Measurements from ENCODE around the gene MAST3. TPM values are rescaled to one million over a fixed set of nuclear protein-coding genes. Genes with fewer than 3 reads are reported as not detected.

Gene MAST3
- total and polyA plus RNA-seq, 2 of the 13 experiments (the other 11 are each of a cell fraction or from before 2014, with no cell fraction given), result 4.1 to 4.6 TPM

- TF ChIP-seq THYN1 (CRISPR knock-in tag; IDR thresholded peaks at IDR 0.05; ENCODE audit: borderline replicate concordance, low read depth) (no peak), HMG20A (CRISPR knock-in tag; IDR thresholded peaks at IDR 0.05; ENCODE audit: borderline replicate concordance) (peak; percentile 62; the same call in 1 of the 2 replicates), GLMP (CRISPR knock-in tag; IDR thresholded peaks at IDR 0.05; ENCODE audit: borderline replicate concordance) (no peak), HNRNPL (IDR thresholded peaks at IDR 0.05; ENCODE audit: low read depth, low read length) (no peak), TRIM24 (CRISPR knock-in tag; IDR thresholded peaks at IDR 0.05) (no peak), RORA (CRISPR knock-in tag; IDR thresholded peaks at IDR 0.05) (no peak), FOXO4 (CRISPR knock-in tag; conservative IDR thresholded peaks at IDR 0.05) (no peak), ZNF20 (CRISPR knock-in tag; IDR thresholded peaks at IDR 0.05) (no peak), ZNF207 (IDR thresholded peaks at IDR 0.05; ENCODE audit: borderline replicate concordance) (no peak), ZSCAN25 (CRISPR knock-in tag; IDR thresholded peaks at IDR 0.05) (peak; percentile 42; the same call in 1 of the 2 replicates), KAT8 (CRISPR knock-in tag; IDR thresholded peaks at IDR 0.05) (peak; percentile 78), PLRG1 (conservative IDR thresholded peaks at IDR 0.05) (no peak), ZSCAN31 (CRISPR knock-in tag; IDR thresholded peaks at IDR 0.05; ENCODE audit: low read depth) (peak; percentile 67; the same call in 1 of the 2 replicates), ZMAT3 (CRISPR knock-in tag; conservative IDR thresholded peaks at IDR 0.05) (0 out of 2 replicates have a peak, but pooled peaks have one; percentile 65), ZBTB37 (CRISPR knock-in tag; IDR thresholded peaks at IDR 0.05) (no peak), GATAD1 (CRISPR knock-in tag; IDR thresholded peaks at IDR 0.05) (no peak), ZNF354B (CRISPR knock-in tag; IDR thresholded peaks at IDR 0.05) (no peak), ZNF672 (CRISPR knock-in tag; IDR thresholded peaks at IDR 0.05) (no peak), ZNF629 (CRISPR knock-in tag; conservative IDR thresholded peaks at IDR 0.05) (peak; percentile 45; the same call in 1 of the 2 replicates), ZNF513 (CRISPR knock-in tag; conservative IDR thresholded peaks at IDR 0.05) (no peak), AGO2 (optimal IDR thresholded peaks at IDR 0.05; ENCODE audit: low read depth, low read length) (no peak), FUBP1 (CRISPR knock-in tag; IDR thresholded peaks at IDR 0.05; ENCODE audit: borderline replicate concordance) (no peak), NFKB2 (CRISPR knock-in tag; IDR thresholded peaks at IDR 0.05; ENCODE audit: borderline replicate concordance) (peak; percentile 32; the same call in 1 of the 2 replicates)
Measured at GRCh38 chr19:18135712-18136584, 38.4 kb downstream of the MAST3 start (continued).

Data from HepG2 (cell line).